Muscle of back (tissue), 11 donors: Measurements from ENCODE around the gene CTSH. TPM values are rescaled to one million over a fixed set of nuclear protein-coding genes. Genes with fewer than 3 reads are reported as not detected.

Experiments used
- DNase-seq, 3 donors: peaks; one replicate each; pipeline versions ENCODE4 v3.0.0 to v3.0.0-alpha.2; 2013
- polyA plus RNA-seq, 10 donors: library from polyadenylated mRNA; unstranded; fragments of 120-200 nt; gene quantifications; one replicate each; pipeline ENCODE4 v1.2.1, GENCODE V29; 2013; ENCODE audit not compliant: insufficient read length in 10 of 10

CTSH gene
- polyA plus RNA-seq, 10 donors: 17.7 to 38.0 (median 25.2) TPM

- no peak for DNase-seq
Measured at GRCh38 chr15:78978601-78979179, 33.8 kb upstream of the CTSH start.

GRCh38 chr15:78977591-78978347, 32.9 kb upstream of the CTSH start:
- no peak for DNase-seq

- DNase-seq: no peak
Measured at GRCh38 chr15:78977091-78977571, 32.3 kb upstream of the CTSH start.

GRCh38 chr15:78976691-78977090, 31.8 kb upstream of the CTSH start:
- DNase-seq: no peak

GRCh38 chr15:78974272-78974918, 29.5 kb upstream of the CTSH start:
- DNase-seq: no peak

- DNase-seq: no peak
Measured at GRCh38 chr15:78969687-78970349, 25.0 kb upstream of the CTSH start.

- no peak for DNase-seq
Measured at GRCh38 chr15:78968539-78969271, 23.9 kb upstream of the CTSH start.

- DNase-seq: no peak
Measured at GRCh38 chr15:78968114-78968513, 23.3 kb upstream of the CTSH start.

GRCh38 chr15:78960308-78960707, 15.5 kb upstream of the CTSH start:
- no peak for DNase-seq

- no peak for DNase-seq
Measured at GRCh38 chr15:78959360-78959759, 14.5 kb upstream of the CTSH start.

- DNase-seq: no peak
Measured at GRCh38 chr15:78957416-78958093, 12.7 kb upstream of the CTSH start.

GRCh38 chr15:78956937-78957336, 12.1 kb upstream of the CTSH start:
- DNase-seq: no peak

GRCh38 chr15:78955355-78955754, 10.5 kb upstream of the CTSH start:
- no peak for DNase-seq

- no peak for DNase-seq
Measured at GRCh38 chr15:78951841-78952238, 7.0 kb upstream of the CTSH start.

GRCh38 chr15:78950902-78951840, 6.3 kb upstream of the CTSH start:
- DNase-seq: peak in 1 of 3 donors; percentile 74

GRCh38 chr15:78950343-78950742, 5.5 kb upstream of the CTSH start:
- DNase-seq: no peak

GRCh38 chr15:78949461-78949860, 4.6 kb upstream of the CTSH start:
- no peak for DNase-seq

- DNase-seq: no peak
Measured at GRCh38 chr15:78947506-78947905, 2.7 kb upstream of the CTSH start.

GRCh38 chr15:78946493-78946892, 1.6 kb upstream of the CTSH start:
- DNase-seq: no peak

GRCh38 chr15:78944202-78944625, 632 bp downstream of the CTSH start:
- no peak for DNase-seq
